Renal cortex interstitium (tissue), 11 donors: ENCODE data around the gene FBRSL1. TPM values are rescaled to one million over a fixed set of nuclear protein-coding genes. Genes with fewer than 3 reads are reported as not detected.

Experiments used
- DNase-seq, 11 donors: peaks; one replicate each; pipeline ENCODE4 v3.0.0-alpha.2; 2013; ENCODE audit warnings: low read depth in 9 of 11, low spot score in 4 of 11; ENCODE audit errors: extremely low read depth in 1 of 11
- polyA plus RNA-seq, 3 donors: library from polyadenylated mRNA; unstranded; fragments of 120-200 nt; gene quantifications; one replicate each; pipeline ENCODE4 v1.2.1, GENCODE V29; 2013; ENCODE audit not compliant: insufficient read length in 3 of 3

FBRSL1 gene
- polyA plus RNA-seq, 3 donors = 41.9 to 84.7 (median 70.4) TPM

- DNase-seq = no peak
Observed at GRCh38 chr12:132491138-132491663, 1.2 kb downstream of the FBRSL1 start.

GRCh38 chr12:132491761-132492378 is 1.9 kb downstream of the FBRSL1 start:
- no peak for DNase-seq

- DNase-seq = no peak
Observed at GRCh38 chr12:132492522-132492921, 2.6 kb downstream of the FBRSL1 start.

GRCh38 chr12:132492951-132493350 is 3.0 kb downstream of the FBRSL1 start:
- DNase-seq = no peak

- DNase-seq = peak in 1 of 11 donors; percentile 62
Observed at GRCh38 chr12:132493482-132494178, 3.7 kb downstream of the FBRSL1 start.

- no peak for DNase-seq
Observed at GRCh38 chr12:132494294-132495164, 4.6 kb downstream of the FBRSL1 start.

GRCh38 chr12:132495165-132495544 is 5.2 kb downstream of the FBRSL1 start:
- DNase-seq = no peak

- no peak for DNase-seq
Observed at GRCh38 chr12:132495629-132496357, 5.8 kb downstream of the FBRSL1 start.

- DNase-seq = no peak
Observed at GRCh38 chr12:132496358-132496669, 6.4 kb downstream of the FBRSL1 start.

GRCh38 chr12:132496710-132497109 is 6.8 kb downstream of the FBRSL1 start:
- no peak for DNase-seq

GRCh38 chr12:132497514-132498405 is 7.8 kb downstream of the FBRSL1 start:
- no peak for DNase-seq

- no peak for DNase-seq
Observed at GRCh38 chr12:132498931-132499330, 9.0 kb downstream of the FBRSL1 start.

GRCh38 chr12:132500142-132500855 is 10.3 kb downstream of the FBRSL1 start:
- no peak for DNase-seq

GRCh38 chr12:132500856-132501180 is 10.9 kb downstream of the FBRSL1 start:
- DNase-seq = no peak

GRCh38 chr12:132501204-132501940 is 11.4 kb downstream of the FBRSL1 start:
- no peak for DNase-seq

- no peak for DNase-seq
Observed at GRCh38 chr12:132502149-132502881, 12.4 kb downstream of the FBRSL1 start.

- no peak for DNase-seq
Observed at GRCh38 chr12:132502882-132503193, 12.9 kb downstream of the FBRSL1 start.
